OCI-LY7 (cell line): ENCODE data around the gene CSE1L. TPM values are rescaled to one million over a fixed set of nuclear protein-coding genes. Genes with fewer than 3 reads are reported as not detected.

Experiments used
- BruUV-seq: library from RNA; stranded (reverse); fragments of 400-500 nt; replicated peaks from 2 replicates; lab custom pipeline; 2021; lab: Mats Ljungman, UMichigan
- CTCF ChIA-PET: fragments of 300-600 bp; sonication (Branson Sonifier 250); formaldehyde crosslinking; loops from one replicate; lab custom pipeline; 2022; ENCODE audit warnings: antibody characterized with exemption; ENCODE audit not compliant: unreplicated experiment; lab: Charles Lee
- POLR2A ChIA-PET: fragments of 300-600 bp; sonication (Branson Sonifier 250); formaldehyde crosslinking; loops from one replicate; lab custom pipeline; 2022; ENCODE audit warnings: antibody characterized with exemption; lab: Charles Lee
- DNase-seq: peaks from one replicate; pipeline ENCODE4 v3.0.0-alpha.2; 2015; ENCODE audit warnings: low spot score
- H2AFZ ChIP-seq: fragments of 200-600 bp; sonication (generic), shearing (Covaris generic); 2 replicates; pipeline ENCODE4 v1.6.1; 2014; ENCODE audit warnings: mild to moderate bottlenecking, antibody characterized with exemption, low read length, moderate library complexity
- H3K27ac ChIP-seq: fragments of 200-600 bp; sonication (generic); 2 replicates; pipeline ENCODE4 v1.5.1; 2014; ENCODE audit warnings: mixed run types, low read depth, mild to moderate bottlenecking, moderate library complexity, low read length, inconsistent platforms; ENCODE audit not compliant: poor library complexity, severe bottlenecking
- H3K36me3 ChIP-seq: fragments of 200-600 bp; sonication (generic); 2 replicates; pipeline ENCODE4 v1.6.1; 2014; ENCODE audit warnings: mild to moderate bottlenecking, antibody characterized with exemption, low read length, moderate library complexity, mixed read lengths; ENCODE audit not compliant: insufficient read depth
- H3K4me1 ChIP-seq: fragments of 200-600 bp; sonication (generic); 2 replicates; pipeline ENCODE4 v1.5.1; 2014; ENCODE audit warnings: mild to moderate bottlenecking, low read length; ENCODE audit not compliant: insufficient read depth, poor library complexity, severe bottlenecking
- H3K4me2 ChIP-seq: fragments of 200-600 bp; sonication (generic); 2 replicates; pipeline ENCODE4 v1.6.1; 2014; ENCODE audit warnings: mild to moderate bottlenecking, low read length
- H3K4me3 ChIP-seq: fragments of 200-600 bp; sonication (generic); 2 replicates; pipeline ENCODE4 v1.5.1; 2014; ENCODE audit warnings: mild to moderate bottlenecking, low read depth, low read length; ENCODE audit not compliant: poor library complexity, severe bottlenecking
- H3K79me2 ChIP-seq: fragments of 200-600 bp; sonication (generic); 2 replicates; pipeline ENCODE4 v1.6.1; 2016; ENCODE audit warnings: low read depth, mild to moderate bottlenecking, low read length, moderate library complexity, mixed read lengths; ENCODE audit not compliant: insufficient read depth
- H3K9me2 ChIP-seq: fragments of 200-600 bp; sonication (generic); 2 replicates; pipeline ENCODE4 v1.6.1; 2016; ENCODE audit warnings: mild to moderate bottlenecking, low read length, mixed read lengths; ENCODE audit not compliant: insufficient read depth
- H3K9me3 ChIP-seq: fragments of 200-600 bp; sonication (generic); 2 replicates; pipeline ENCODE4 v1.6.1; 2014; ENCODE audit warnings: mild to moderate bottlenecking, mixed run types, low read length, mixed read lengths
- H4K20me1 ChIP-seq: fragments of 200-600 bp; sonication (generic); 2 replicates; pipeline ENCODE4 v1.6.1; 2014; ENCODE audit warnings: mild to moderate bottlenecking, antibody characterized with exemption, low read length, moderate library complexity, mixed read lengths; ENCODE audit not compliant: insufficient read depth
- EZH2phosphoT487 ChIP-seq: fragments of 200-600 bp; sonication (generic); IDR thresholded peaks from 2 replicates; pipeline ENCODE4 v1.6.1; 2018; ENCODE audit warnings: low read depth, borderline replicate concordance, mild to moderate bottlenecking, mixed run types, antibody characterized with exemption, low read length, moderate library complexity, mixed read lengths
- intact Hi-C: fragments of 100-400 bp; cut with micrococcal nuclease; formaldehyde crosslinking; loops from one replicate; pipeline ENCODE4 v1.10.0; 2022; ENCODE audit not compliant: unreplicated experiment
- total RNA-seq, 2 experiments: library from RNA; depleted of rRNA in 1 of 2; stranded (reverse); fragments of >200 nt in 1 of 2; shearing (Covaris generic) in 1 of 2; gene quantifications; 2 replicates each; pipeline ENCODE4 v1.2.3, GENCODE V29; 2014 to 2022
- TF ChIP-seq, protein P1 (sequence below): fragments of 200-600 bp; sonication (generic); conservative IDR thresholded peaks from 2 replicates; pipeline ENCODE4 v1.5.1; 2014; ENCODE audit warnings: mild to moderate bottlenecking, antibody characterized with exemption, low read length, moderate library complexity, mixed read lengths

Gene CSE1L
- total RNA-seq, 2 experiments from 2014 or later: 104 to 145 TPM

DNA sequence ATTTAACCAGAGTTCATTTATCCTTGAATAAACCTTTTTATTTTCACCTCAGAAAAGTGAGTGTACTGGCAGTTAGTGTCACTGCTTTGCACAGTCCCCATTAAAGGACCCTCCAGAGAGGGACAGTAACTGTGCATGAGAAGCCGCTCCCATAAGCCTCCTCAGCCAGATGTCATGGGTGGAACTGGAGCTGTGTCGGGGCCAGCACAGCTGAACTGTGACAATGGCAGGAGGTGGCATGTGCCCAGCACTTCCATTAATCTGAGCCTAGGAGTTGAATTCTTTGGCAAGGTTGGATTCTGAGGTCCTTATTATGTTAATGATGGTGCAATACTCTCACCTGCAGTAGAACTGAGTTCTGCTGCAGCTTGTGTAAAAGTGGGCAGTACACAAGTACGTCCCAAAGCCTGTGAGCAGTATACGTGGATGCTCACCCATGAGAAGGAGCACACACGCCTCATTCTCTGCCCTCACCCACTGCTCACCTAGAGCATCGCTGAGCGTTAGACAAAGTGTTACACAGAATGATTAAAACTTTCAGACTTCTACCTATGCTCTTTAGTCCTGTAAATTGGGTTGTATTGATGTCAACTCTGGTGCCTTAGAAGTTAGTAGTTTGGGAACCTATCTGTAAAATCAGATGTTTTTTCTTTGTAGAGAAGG, 11.9 kb upstream of the CSE1L start:
- TF ChIP-seq, protein P1, sequence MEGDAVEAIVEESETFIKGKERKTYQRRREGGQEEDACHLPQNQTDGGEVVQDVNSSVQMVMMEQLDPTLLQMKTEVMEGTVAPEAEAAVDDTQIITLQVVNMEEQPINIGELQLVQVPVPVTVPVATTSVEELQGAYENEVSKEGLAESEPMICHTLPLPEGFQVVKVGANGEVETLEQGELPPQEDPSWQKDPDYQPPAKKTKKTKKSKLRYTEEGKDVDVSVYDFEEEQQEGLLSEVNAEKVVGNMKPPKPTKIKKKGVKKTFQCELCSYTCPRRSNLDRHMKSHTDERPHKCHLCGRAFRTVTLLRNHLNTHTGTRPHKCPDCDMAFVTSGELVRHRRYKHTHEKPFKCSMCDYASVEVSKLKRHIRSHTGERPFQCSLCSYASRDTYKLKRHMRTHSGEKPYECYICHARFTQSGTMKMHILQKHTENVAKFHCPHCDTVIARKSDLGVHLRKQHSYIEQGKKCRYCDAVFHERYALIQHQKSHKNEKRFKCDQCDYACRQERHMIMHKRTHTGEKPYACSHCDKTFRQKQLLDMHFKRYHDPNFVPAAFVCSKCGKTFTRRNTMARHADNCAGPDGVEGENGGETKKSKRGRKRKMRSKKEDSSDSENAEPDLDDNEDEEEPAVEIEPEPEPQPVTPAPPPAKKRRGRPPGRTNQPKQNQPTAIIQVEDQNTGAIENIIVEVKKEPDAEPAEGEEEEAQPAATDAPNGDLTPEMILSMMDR: no peak
- TF ChIP-seq EZH2phosphoT487: no peak
- DNase-seq: no peak
- Histone ChIP-seq H4K20me1 (no peaks in the 10 kb centered on the region), H2AFZ (no peak overlapping the region), H3K4me3 (no peak overlapping the region), H3K27ac (no peak overlapping the region), H3K9me3 (no peaks in the 10 kb centered on the region), H3K4me2 (no peak overlapping the region), H3K79me2 (no peaks in the 10 kb centered on the region), H3K36me3 (peaks cover 65% of the 10 kb centered on the region), H3K9me2 (no peaks in the 10 kb centered on the region), H3K4me1 (peaks cover 8% of the 10 kb centered on the region)
- POLR2A ChIA-PET: no interaction called here
- BruUV-seq: no TSS peak
- CTCF ChIA-PET: no interaction called here
- intact Hi-C loops: no loop called here

DNA sequence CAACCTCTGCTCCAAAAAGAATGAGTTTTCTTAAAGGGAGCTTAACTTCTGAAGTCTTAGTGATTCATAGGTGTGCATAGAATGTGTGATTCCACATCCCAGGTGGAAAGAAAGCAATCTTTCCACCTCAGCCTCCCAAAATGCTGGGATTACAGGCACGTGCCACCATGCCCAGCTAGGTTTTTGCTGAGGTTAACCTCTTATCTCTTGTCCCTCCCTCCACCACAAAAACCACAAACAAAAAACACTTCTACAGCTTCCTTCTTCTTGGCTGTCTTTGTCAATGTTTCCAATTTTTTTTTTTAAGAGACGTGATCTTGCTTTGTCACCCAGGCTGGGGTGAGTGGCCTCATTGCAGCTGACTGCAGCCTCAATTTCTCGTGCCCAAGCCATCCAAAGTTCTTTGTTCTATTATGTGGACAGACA, 8.1 kb upstream of the CSE1L start:
- intact Hi-C loops: no loop called here
- CTCF ChIA-PET: interaction anchor here (0.5 kb wide), 1 partner anchor 121 kb away, joined by 3 read pairs; no protein-coding TSS in a partner anchor

More for the DNA sequence above, 8.1 kb upstream of the CSE1L start:
- H3K4me1 ChIP-seq: peaks cover 8% of the 10 kb centered on the region
- H3K9me2 ChIP-seq: no peaks in the 10 kb centered on the region
- H3K9me3 ChIP-seq: no peaks in the 10 kb centered on the region
- no peaks in the 10 kb centered on the region for H3K79me2 ChIP-seq
- no peak for DNase-seq
- BruUV-seq: TSS peak; percentile 29
- H4K20me1 ChIP-seq: no peaks in the 10 kb centered on the region
- no peak overlapping the region for H2AFZ ChIP-seq
- H3K4me3 ChIP-seq: no peak overlapping the region
- no peak overlapping the region for H3K4me2 ChIP-seq
- POLR2A ChIA-PET: interaction anchor here (1.1 kb wide), 1 partner anchor 12 kb away, joined by 3 read pairs; no protein-coding TSS in a partner anchor
- H3K36me3 ChIP-seq: peaks cover 40% of the 10 kb centered on the region
- no peak for TF ChIP-seq EZH2phosphoT487
- TF ChIP-seq, protein P1: no peak
- H3K27ac ChIP-seq: no peak overlapping the region
